ENCODE measurements around the gene MOCS1.

DNA sequence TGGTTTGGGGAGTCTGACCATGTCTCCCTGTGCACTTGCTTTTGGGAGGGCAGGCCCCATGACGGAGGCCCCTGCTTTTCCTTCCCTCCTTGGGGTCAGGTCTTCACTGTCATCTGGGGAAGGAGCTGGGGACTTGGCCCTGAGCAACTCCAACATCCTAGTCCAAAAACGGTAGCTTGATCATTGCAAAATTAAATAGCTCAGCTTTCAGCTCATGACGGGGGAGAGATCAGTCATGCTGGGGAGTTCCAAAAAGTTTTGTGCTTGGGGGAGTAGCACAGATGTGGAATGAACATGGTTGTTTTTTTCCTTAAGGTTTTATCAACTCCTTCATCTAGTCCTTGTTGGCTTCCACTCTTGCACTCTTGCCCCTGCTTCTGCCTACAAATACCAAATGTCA, 60.8 kb downstream of the MOCS1 start:
- TF ChIP-seq, protein P1, sequence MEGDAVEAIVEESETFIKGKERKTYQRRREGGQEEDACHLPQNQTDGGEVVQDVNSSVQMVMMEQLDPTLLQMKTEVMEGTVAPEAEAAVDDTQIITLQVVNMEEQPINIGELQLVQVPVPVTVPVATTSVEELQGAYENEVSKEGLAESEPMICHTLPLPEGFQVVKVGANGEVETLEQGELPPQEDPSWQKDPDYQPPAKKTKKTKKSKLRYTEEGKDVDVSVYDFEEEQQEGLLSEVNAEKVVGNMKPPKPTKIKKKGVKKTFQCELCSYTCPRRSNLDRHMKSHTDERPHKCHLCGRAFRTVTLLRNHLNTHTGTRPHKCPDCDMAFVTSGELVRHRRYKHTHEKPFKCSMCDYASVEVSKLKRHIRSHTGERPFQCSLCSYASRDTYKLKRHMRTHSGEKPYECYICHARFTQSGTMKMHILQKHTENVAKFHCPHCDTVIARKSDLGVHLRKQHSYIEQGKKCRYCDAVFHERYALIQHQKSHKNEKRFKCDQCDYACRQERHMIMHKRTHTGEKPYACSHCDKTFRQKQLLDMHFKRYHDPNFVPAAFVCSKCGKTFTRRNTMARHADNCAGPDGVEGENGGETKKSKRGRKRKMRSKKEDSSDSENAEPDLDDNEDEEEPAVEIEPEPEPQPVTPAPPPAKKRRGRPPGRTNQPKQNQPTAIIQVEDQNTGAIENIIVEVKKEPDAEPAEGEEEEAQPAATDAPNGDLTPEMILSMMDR (IDR thresholded peaks at IDR 0.05): no peak
- TF ChIP-seq EZH2 (IDR thresholded peaks at IDR 0.05): no peak
